Ishikawa (cell line): ENCODE data around the gene FBXO40.

Experiments used
- CEBPB ChIP-seq: IDR thresholded peaks from 2 replicates; pipeline ENCODE4 v1.6.1; 2012
- CREB1 ChIP-seq: IDR thresholded peaks from 2 replicates; pipeline ENCODE4 v1.6.1; 2012; ENCODE audit warnings: low read depth
- EGR1 ChIP-seq: IDR thresholded peaks from 2 replicates; pipeline ENCODE4 v1.6.1; 2012
- EP300 ChIP-seq: IDR thresholded peaks from 2 replicates; pipeline ENCODE4 v1.6.1; 2012; ENCODE audit warnings: borderline replicate concordance
- FOXM1 ChIP-seq: IDR thresholded peaks from 2 replicates; pipeline ENCODE4 v1.6.1; 2012; ENCODE audit warnings: low read depth, borderline replicate concordance
- NFIC ChIP-seq: IDR thresholded peaks from 2 replicates; pipeline ENCODE4 v1.6.1; 2012
- RAD21 ChIP-seq: IDR thresholded peaks from 2 replicates; pipeline ENCODE4 v1.6.1; 2012; ENCODE audit warnings: low read depth
- TAF1 ChIP-seq: IDR thresholded peaks from 2 replicates; pipeline ENCODE4 v1.6.1; 2012; ENCODE audit warnings: low read depth, mild to moderate bottlenecking
- TCF12 ChIP-seq: IDR thresholded peaks from 2 replicates; pipeline ENCODE4 v1.6.1; 2012; ENCODE audit warnings: low read depth
- TEAD4 ChIP-seq: IDR thresholded peaks from 2 replicates; pipeline ENCODE4 v1.6.1; 2012
- YY1 ChIP-seq: IDR thresholded peaks from 2 replicates; pipeline ENCODE4 v1.6.1; 2012; ENCODE audit warnings: low read depth
- ZBTB7A ChIP-seq: IDR thresholded peaks from 2 replicates; pipeline ENCODE4 v1.6.1; 2012; ENCODE audit warnings: low read depth
- TF ChIP-seq, protein P1 (sequence below): IDR thresholded peaks from 2 replicates; pipeline ENCODE4 v1.6.1; 2012
- TF ChIP-seq, protein P2 (sequence below): IDR thresholded peaks from 2 replicates; pipeline ENCODE4 v1.6.1; 2012; ENCODE audit warnings: low read depth, mild to moderate bottlenecking
- TF ChIP-seq, protein P3 (sequence below): IDR thresholded peaks from 2 replicates; pipeline ENCODE4 v1.6.1; 2012

Gene FBXO40

DNA sequence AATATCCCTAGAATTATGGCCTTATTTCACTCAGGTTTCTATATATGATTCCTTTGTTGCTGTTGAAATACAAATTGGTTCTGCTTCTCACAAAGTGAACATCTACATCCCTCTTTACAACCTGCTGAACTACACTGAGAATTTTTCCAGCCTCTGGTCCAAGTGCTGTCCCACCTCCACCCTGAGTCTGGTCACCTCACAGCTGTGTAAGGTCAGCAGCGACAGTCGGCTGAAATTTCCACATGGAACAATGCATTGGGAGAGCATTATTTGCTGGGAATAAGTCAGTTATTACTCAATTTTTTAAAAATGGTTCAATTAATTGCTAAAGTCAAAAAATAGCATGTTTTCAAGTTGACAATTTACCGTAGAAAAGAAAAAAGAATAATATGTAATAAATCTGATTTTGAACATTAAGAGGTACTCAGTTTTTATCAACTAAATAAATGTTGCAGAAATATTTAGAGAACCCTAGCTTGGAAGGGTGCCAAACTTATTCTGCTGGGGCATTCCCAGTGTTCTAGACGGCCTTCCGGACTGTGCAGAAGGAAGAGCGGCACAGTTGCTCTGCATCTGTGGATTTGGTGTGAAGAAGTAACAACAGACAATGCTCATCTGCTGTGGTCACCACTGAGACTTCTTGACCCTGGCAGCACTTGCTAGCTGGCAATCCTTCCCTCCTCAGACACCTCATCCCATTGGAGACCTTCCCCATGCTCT is 65.7 kb downstream of the FBXO40 start:
- no peak for TF ChIP-seq EP300
- no peak for TF ChIP-seq EGR1
- TF ChIP-seq, protein P1, sequence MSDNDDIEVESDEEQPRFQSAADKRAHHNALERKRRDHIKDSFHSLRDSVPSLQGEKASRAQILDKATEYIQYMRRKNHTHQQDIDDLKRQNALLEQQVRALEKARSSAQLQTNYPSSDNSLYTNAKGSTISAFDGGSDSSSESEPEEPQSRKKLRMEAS, result no peak
- TF ChIP-seq TCF12, result no peak
- no peak for TF ChIP-seq TAF1
- no peak for TF ChIP-seq FOXM1
- TF ChIP-seq RAD21, result no peak
- no peak for TF ChIP-seq ZBTB7A
- no peak for TF ChIP-seq CREB1
- no peak for TF ChIP-seq CEBPB
- no peak for TF ChIP-seq YY1
- TF ChIP-seq, protein P2, sequence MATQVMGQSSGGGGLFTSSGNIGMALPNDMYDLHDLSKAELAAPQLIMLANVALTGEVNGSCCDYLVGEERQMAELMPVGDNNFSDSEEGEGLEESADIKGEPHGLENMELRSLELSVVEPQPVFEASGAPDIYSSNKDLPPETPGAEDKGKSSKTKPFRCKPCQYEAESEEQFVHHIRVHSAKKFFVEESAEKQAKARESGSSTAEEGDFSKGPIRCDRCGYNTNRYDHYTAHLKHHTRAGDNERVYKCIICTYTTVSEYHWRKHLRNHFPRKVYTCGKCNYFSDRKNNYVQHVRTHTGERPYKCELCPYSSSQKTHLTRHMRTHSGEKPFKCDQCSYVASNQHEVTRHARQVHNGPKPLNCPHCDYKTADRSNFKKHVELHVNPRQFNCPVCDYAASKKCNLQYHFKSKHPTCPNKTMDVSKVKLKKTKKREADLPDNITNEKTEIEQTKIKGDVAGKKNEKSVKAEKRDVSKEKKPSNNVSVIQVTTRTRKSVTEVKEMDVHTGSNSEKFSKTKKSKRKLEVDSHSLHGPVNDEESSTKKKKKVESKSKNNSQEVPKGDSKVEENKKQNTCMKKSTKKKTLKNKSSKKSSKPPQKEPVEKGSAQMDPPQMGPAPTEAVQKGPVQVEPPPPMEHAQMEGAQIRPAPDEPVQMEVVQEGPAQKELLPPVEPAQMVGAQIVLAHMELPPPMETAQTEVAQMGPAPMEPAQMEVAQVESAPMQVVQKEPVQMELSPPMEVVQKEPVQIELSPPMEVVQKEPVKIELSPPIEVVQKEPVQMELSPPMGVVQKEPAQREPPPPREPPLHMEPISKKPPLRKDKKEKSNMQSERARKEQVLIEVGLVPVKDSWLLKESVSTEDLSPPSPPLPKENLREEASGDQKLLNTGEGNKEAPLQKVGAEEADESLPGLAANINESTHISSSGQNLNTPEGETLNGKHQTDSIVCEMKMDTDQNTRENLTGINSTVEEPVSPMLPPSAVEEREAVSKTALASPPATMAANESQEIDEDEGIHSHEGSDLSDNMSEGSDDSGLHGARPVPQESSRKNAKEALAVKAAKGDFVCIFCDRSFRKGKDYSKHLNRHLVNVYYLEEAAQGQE, result no peak
- no peak for TF ChIP-seq TEAD4
- TF ChIP-seq, protein P3, sequence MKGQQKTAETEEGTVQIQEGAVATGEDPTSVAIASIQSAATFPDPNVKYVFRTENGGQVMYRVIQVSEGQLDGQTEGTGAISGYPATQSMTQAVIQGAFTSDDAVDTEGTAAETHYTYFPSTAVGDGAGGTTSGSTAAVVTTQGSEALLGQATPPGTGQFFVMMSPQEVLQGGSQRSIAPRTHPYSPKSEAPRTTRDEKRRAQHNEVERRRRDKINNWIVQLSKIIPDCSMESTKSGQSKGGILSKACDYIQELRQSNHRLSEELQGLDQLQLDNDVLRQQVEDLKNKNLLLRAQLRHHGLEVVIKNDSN, result no peak
- no peak for TF ChIP-seq NFIC

DNA sequence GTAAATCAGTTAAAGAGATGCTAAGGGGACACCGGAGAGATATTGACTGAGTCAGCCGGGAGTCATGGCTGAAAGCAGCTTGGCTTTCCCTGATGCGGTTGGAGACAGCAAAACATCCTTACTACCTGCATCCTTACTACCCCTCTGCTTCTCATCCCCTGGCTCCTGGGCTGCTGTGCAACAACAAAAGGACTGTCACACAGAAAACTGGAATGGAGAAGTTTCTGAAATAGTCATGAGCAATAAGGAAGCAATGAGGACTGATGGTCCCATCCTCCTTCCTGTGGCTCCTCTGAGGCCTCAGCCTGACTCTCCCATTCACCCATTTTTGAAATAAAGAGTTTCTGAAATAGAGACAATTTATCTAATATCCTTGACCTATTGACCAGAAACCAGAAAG is 66.4 kb downstream of the FBXO40 start:
- TF ChIP-seq, protein P1, result no peak
- TF ChIP-seq, protein P2, result no peak
- TF ChIP-seq FOXM1 (no peak), EGR1 (no peak), TCF12 (no peak), TEAD4 (no peak), CREB1 (no peak), TAF1 (no peak), ZBTB7A (no peak), CEBPB (no peak), EP300 (no peak), YY1 (no peak), RAD21 (no peak), NFIC (no peak)
- TF ChIP-seq, protein P3, result no peak

DNA sequence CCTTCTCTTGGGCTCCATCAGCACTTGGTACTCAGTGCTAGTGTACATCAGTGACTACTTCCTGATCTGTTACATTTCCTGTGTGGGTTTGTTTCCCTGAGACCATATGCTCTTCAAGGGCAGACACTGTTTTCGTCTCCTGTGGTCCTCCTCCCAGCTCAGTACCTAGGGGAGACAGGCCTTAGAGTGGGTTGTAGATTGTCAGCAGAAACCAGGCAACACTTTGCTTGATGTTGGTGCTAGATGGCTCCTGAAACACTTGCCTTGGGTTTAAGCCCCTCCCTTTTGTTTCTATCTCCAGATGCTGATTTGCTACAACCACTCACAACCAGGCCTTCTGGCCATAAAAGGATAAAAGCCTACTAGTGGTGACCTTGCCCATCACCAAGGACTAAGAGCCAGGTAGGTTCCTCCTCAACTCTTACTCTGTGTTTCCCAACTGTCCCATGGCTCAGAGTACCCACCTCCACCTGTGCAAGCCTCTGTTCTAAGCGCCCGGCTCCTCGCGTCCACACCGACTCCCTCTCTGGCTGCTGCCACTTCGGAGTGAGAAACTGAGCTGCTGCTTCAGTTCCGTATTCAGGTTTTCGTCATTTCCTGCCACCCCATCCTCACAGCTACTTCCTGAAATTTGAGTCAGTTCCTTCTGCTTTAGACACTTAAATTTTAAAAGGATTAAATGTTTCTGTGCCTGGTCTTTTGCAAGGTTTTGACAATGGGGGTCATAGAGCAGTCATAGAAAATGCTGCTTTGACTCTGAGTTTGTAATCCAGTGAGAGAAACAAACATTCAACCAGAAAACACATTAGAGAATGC is 67.4 kb downstream of the FBXO40 start, which contains the start of gene HCLS1:
Gene HCLS1, minus strand, starts transcription at position 548 of the 816 bp plus-strand sequence. CDS start 2,556 bp downstream, outside the sequence.
- TF ChIP-seq EGR1 (no peak), YY1 (no peak), NFIC (no peak), ZBTB7A (no peak), EP300 (no peak), CEBPB (no peak), RAD21 (no peak)
- TF ChIP-seq, protein P1, result no peak
- TF ChIP-seq, protein P3, result no peak

DNA sequence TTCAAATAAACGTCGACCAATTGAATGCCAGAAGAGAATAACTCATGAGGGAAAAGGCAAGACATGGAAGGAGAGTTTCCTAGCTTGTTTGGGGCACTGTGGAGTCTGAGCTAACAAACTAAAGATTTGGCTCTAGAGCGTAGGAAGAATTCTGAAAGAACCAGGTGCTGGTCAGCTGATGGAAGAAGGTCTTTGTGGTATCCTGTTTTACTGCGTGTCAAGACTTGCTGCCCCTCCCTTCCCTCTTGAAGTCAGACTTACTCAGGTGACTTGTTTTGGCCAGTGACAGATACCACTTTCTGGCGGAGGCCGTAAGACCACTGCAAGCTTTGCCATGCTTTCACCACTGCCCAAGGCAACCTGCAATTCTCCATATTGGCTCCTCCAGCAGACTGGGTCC is 68.2 kb downstream of the FBXO40 start:
- TF ChIP-seq CEBPB (no peak), TAF1 (no peak), EP300 (no peak), FOXM1 (no peak)
- TF ChIP-seq, protein P2, result no peak
